ENCODE data around the gene KIF2B.
"Not testable (repeated sequence)": the region's sequence is repeated elsewhere in the genome, so short reads cannot be mapped to it uniquely, and the experiment has no call there.

DNA sequence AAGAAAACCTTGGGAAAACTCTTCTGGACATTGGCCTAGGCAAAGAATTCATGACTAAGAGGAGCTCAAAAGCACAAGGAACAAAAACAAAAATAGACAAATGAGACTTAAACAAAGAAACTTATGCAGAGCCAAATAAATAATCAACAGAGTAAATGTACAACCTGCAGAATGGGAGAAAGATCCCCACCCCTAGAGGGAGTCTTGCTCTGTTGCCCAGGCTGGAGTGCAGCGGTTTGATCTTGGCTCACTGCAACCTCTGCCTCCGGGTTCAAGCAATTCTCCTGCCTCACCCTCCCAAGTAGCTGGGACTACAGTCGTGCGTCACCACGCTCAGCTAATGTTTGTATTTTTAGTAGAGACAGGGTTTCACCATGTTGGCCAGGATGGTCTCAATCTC, 48.4 kb downstream of the KIF2B start:
- TF ChIP-seq, protein P1, sequence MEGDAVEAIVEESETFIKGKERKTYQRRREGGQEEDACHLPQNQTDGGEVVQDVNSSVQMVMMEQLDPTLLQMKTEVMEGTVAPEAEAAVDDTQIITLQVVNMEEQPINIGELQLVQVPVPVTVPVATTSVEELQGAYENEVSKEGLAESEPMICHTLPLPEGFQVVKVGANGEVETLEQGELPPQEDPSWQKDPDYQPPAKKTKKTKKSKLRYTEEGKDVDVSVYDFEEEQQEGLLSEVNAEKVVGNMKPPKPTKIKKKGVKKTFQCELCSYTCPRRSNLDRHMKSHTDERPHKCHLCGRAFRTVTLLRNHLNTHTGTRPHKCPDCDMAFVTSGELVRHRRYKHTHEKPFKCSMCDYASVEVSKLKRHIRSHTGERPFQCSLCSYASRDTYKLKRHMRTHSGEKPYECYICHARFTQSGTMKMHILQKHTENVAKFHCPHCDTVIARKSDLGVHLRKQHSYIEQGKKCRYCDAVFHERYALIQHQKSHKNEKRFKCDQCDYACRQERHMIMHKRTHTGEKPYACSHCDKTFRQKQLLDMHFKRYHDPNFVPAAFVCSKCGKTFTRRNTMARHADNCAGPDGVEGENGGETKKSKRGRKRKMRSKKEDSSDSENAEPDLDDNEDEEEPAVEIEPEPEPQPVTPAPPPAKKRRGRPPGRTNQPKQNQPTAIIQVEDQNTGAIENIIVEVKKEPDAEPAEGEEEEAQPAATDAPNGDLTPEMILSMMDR (IDR thresholded peaks at IDR 0.05), result not testable (repeated sequence)
- not testable (repeated sequence) for TF ChIP-seq POLR2A (IDR thresholded peaks at IDR 0.05)

Data from uterus (tissue), 2 donors.